ENCODE measurements around the gene CEP41.
A peak's percentile ranks its signal among the peaks of the same experiment; 100 is the strongest.

Gene CEP41

GRCh38 chr7:130478991-130479390 is 38.2 kb upstream of the CEP41 start:
- Histone ChIP-seq H3K27me3 (ENCODE audit: control insufficient read depth in 1 of 2, insufficient read depth in 1 of 2, low read length in 2 of 2) (peaks cover 0 to 3% of the 10 kb centered on the region in 2 experiments), H2BK15ac (ENCODE audit: low read depth, poor library complexity, severe bottlenecking) (no peak overlapping the region), H3K9me3 (ENCODE audit: control insufficient read depth, low read length) (peaks cover 4% of the 10 kb centered on the region), H3K4ac (ENCODE audit: low read depth in 1 of 2, low read length in 2 of 2) (no peak overlapping the region), H3K9ac (ENCODE audit: low read length) (no peak overlapping the region), H2AFZ (ENCODE audit: low read depth, low read length) (no peak overlapping the region), H3K4me2 (ENCODE audit: low read length, poor library complexity, severe bottlenecking) (no peak overlapping the region), H2BK12ac (ENCODE audit: low read length in 2 of 2) (no peak overlapping the region), H3K27ac (ENCODE audit: low read length, poor library complexity, severe bottlenecking) (no peak overlapping the region), H3K18ac (ENCODE audit: low read depth in 1 of 2, low read length in 2 of 2) (no peak overlapping the region), H3K4me1 (ENCODE audit: control insufficient read depth, insufficient read depth, low read depth, low read length) (peaks cover 7% of the 10 kb centered on the region), H4K91ac (ENCODE audit: low read length) (no peak overlapping the region), H3K79me1 (replicated peaks; ENCODE audit: low read length, poor library complexity, severe bottlenecking) (no peaks in the 10 kb centered on the region), H3K23ac (ENCODE audit: low read length in 2 of 2) (no peak overlapping the region), H2AK5ac (ENCODE audit: low read length, severe bottlenecking) (no peak overlapping the region), H3K4me3 (ENCODE audit: insufficient read depth in 1 of 2, low read depth in 1 of 2, low read length in 2 of 2) (no peak overlapping the region), H3K36me3 (ENCODE audit: control insufficient read depth in 1 of 2, insufficient read depth in 2 of 2, low read depth in 1 of 2, low read length in 2 of 2) (no peaks in the 10 kb centered on the region), H2BK120ac (ENCODE audit: low read depth, low read length) (no peak overlapping the region), H3K14ac (ENCODE audit: low read length in 2 of 2) (no peak overlapping the region), H2BK5ac (ENCODE audit: low read depth, low read length, poor library complexity, severe bottlenecking) (no peak overlapping the region), H4K8ac (ENCODE audit: low read length) (no peak overlapping the region)
- WGBS: 93% methylated on average over 3 of the region's 3 CpGs
- no peak for DNase-seq

GRCh38 chr7:130476297-130477150 is 35.7 kb upstream of the CEP41 start:
- Histone ChIP-seq H2BK5ac (ENCODE audit: low read depth, low read length, poor library complexity, severe bottlenecking) (no peak overlapping the region), H2BK15ac (ENCODE audit: low read depth, poor library complexity, severe bottlenecking) (no peak overlapping the region), H2BK120ac (ENCODE audit: low read depth, low read length) (no peak overlapping the region), H3K23ac (ENCODE audit: low read length in 2 of 2) (no peak overlapping the region), H3K4me1 (ENCODE audit: control insufficient read depth, insufficient read depth, low read depth, low read length) (no peaks in the 10 kb centered on the region), H3K27me3 (ENCODE audit: control insufficient read depth in 1 of 2, insufficient read depth in 1 of 2, low read length in 2 of 2) (no peaks in the 10 kb centered on the region), H3K36me3 (ENCODE audit: control insufficient read depth in 1 of 2, insufficient read depth in 2 of 2, low read depth in 1 of 2, low read length in 2 of 2) (no peaks in the 10 kb centered on the region), H3K27ac (ENCODE audit: low read length, poor library complexity, severe bottlenecking) (no peak overlapping the region), H3K18ac (ENCODE audit: low read depth in 1 of 2, low read length in 2 of 2) (no peak overlapping the region), H2AFZ (ENCODE audit: low read depth, low read length) (no peak overlapping the region), H3K4me2 (ENCODE audit: low read length, poor library complexity, severe bottlenecking) (no peak overlapping the region), H4K91ac (ENCODE audit: low read length) (no peak overlapping the region), H3K4ac (ENCODE audit: low read depth in 1 of 2, low read length in 2 of 2) (no peak overlapping the region), H4K8ac (ENCODE audit: low read length) (no peak overlapping the region), H3K14ac (ENCODE audit: low read length in 2 of 2) (no peak overlapping the region), H3K79me1 (replicated peaks; ENCODE audit: low read length, poor library complexity, severe bottlenecking) (no peaks in the 10 kb centered on the region), H2AK5ac (ENCODE audit: low read length, severe bottlenecking) (no peak overlapping the region), H3K9me3 (ENCODE audit: control insufficient read depth, low read length) (peaks cover 4% of the 10 kb centered on the region), H3K4me3 (ENCODE audit: insufficient read depth in 1 of 2, low read depth in 1 of 2, low read length in 2 of 2) (no peak overlapping the region), H3K9ac (ENCODE audit: low read length) (no peak overlapping the region), H2BK12ac (ENCODE audit: low read length in 2 of 2) (no peak overlapping the region)
- WGBS: 75% methylated on average over 9 of the region's 9 CpGs
- DNase-seq: no peak

- Histone ChIP-seq H3K14ac (ENCODE audit: low read length in 2 of 2) (no peak overlapping the region), H4K91ac (ENCODE audit: low read length) (no peak overlapping the region), H2BK120ac (ENCODE audit: low read depth, low read length) (no peak overlapping the region), H3K36me3 (ENCODE audit: control insufficient read depth in 1 of 2, insufficient read depth in 2 of 2, low read depth in 1 of 2, low read length in 2 of 2) (no peaks in the 10 kb centered on the region), H2AK5ac (ENCODE audit: low read length, severe bottlenecking) (no peak overlapping the region), H3K9me3 (ENCODE audit: control insufficient read depth, low read length) (peaks cover 4% of the 10 kb centered on the region), H3K4ac (ENCODE audit: low read depth in 1 of 2, low read length in 2 of 2) (no peak overlapping the region), H4K8ac (ENCODE audit: low read length) (no peak overlapping the region), H3K4me2 (ENCODE audit: low read length, poor library complexity, severe bottlenecking) (no peak overlapping the region), H3K79me1 (replicated peaks; ENCODE audit: low read length, poor library complexity, severe bottlenecking) (no peaks in the 10 kb centered on the region), H2BK5ac (ENCODE audit: low read depth, low read length, poor library complexity, severe bottlenecking) (no peak overlapping the region), H2AFZ (ENCODE audit: low read depth, low read length) (no peak overlapping the region), H3K18ac (ENCODE audit: low read depth in 1 of 2, low read length in 2 of 2) (no peak overlapping the region), H3K4me1 (ENCODE audit: control insufficient read depth, insufficient read depth, low read depth, low read length) (no peaks in the 10 kb centered on the region), H2BK15ac (ENCODE audit: low read depth, poor library complexity, severe bottlenecking) (no peak overlapping the region), H3K27ac (ENCODE audit: low read length, poor library complexity, severe bottlenecking) (no peak overlapping the region), H2BK12ac (ENCODE audit: low read length in 2 of 2) (no peak overlapping the region), H3K23ac (ENCODE audit: low read length in 2 of 2) (no peak overlapping the region), H3K4me3 (ENCODE audit: insufficient read depth in 1 of 2, low read depth in 1 of 2, low read length in 2 of 2) (no peak overlapping the region), H3K27me3 (ENCODE audit: control insufficient read depth in 1 of 2, insufficient read depth in 1 of 2, low read length in 2 of 2) (no peaks in the 10 kb centered on the region), H3K9ac (ENCODE audit: low read length) (no peak overlapping the region)
- WGBS: 86% methylated on average over 5 of the region's 7 CpGs
- no peak for DNase-seq
These were observed 35.0 kb upstream of the CEP41 start for GRCh38 chr7:130475776-130476175.

- no peak overlapping the region for H3K23ac ChIP-seq (ENCODE audit: low read length in 2 of 2)
- H3K18ac ChIP-seq (ENCODE audit: low read depth in 1 of 2, low read length in 2 of 2): no peak overlapping the region
- no peak overlapping the region for H3K9ac ChIP-seq (ENCODE audit: low read length)
- WGBS: 51% methylated on average over 3 of the region's 4 CpGs
- H4K8ac ChIP-seq (ENCODE audit: low read length): no peak overlapping the region
- DNase-seq: peak; percentile 36
- H3K4me1 ChIP-seq (ENCODE audit: control insufficient read depth, insufficient read depth, low read depth, low read length): no peaks in the 10 kb centered on the region
- H3K14ac ChIP-seq (ENCODE audit: low read length in 2 of 2): no peak overlapping the region
- H4K91ac ChIP-seq (ENCODE audit: low read length): no peak overlapping the region
- H3K79me1 ChIP-seq (replicated peaks; ENCODE audit: low read length, poor library complexity, severe bottlenecking): no peaks in the 10 kb centered on the region
- no peak overlapping the region for H3K4me3 ChIP-seq (ENCODE audit: insufficient read depth in 1 of 2, low read depth in 1 of 2, low read length in 2 of 2)
- H3K4ac ChIP-seq (ENCODE audit: low read depth in 1 of 2, low read length in 2 of 2): no peak overlapping the region
- no peak overlapping the region for H3K27ac ChIP-seq (ENCODE audit: low read length, poor library complexity, severe bottlenecking)
- no peak overlapping the region for H2AK5ac ChIP-seq (ENCODE audit: low read length, severe bottlenecking)
- no peak overlapping the region for H2AFZ ChIP-seq (ENCODE audit: low read depth, low read length)
- H3K36me3 ChIP-seq (ENCODE audit: control insufficient read depth in 1 of 2, insufficient read depth in 2 of 2, low read depth in 1 of 2, low read length in 2 of 2): no peaks in the 10 kb centered on the region
- no peak overlapping the region for H2BK120ac ChIP-seq (ENCODE audit: low read depth, low read length)
- H2BK12ac ChIP-seq (ENCODE audit: low read length in 2 of 2): peak overlapping the region in 1 of 2 experiments; percentile 39
- peaks cover 4% of the 10 kb centered on the region for H3K9me3 ChIP-seq (ENCODE audit: control insufficient read depth, low read length)
- no peaks in the 10 kb centered on the region for H3K27me3 ChIP-seq (ENCODE audit: control insufficient read depth in 1 of 2, insufficient read depth in 1 of 2, low read length in 2 of 2)
- no peak overlapping the region for H2BK15ac ChIP-seq (ENCODE audit: low read depth, poor library complexity, severe bottlenecking)
- H2BK5ac ChIP-seq (ENCODE audit: low read depth, low read length, poor library complexity, severe bottlenecking): no peak overlapping the region
- H3K4me2 ChIP-seq (ENCODE audit: low read length, poor library complexity, severe bottlenecking): no peak overlapping the region
These were observed 33.1 kb upstream of the CEP41 start for GRCh38 chr7:130473876-130474275.

Measured in mesenchymal stem cell (in vitro differentiated cells and primary cell).